SK-N-SH treated with all-trans-retinoic acid at 6 μM for 48 hours (cell line): Measurements from ENCODE around the gene AMFR.

ENCODE experiments used
- ATAC-seq: fragments of 200-7000 bp; cut with Tn5 transposase; 3 replicates; pipeline ENCODE4 v1.9.1; 2020; ENCODE audit warnings: mild to moderate bottlenecking, moderate library complexity
- ARNTL ChIP-seq: fragments of 450-650 bp; formaldehyde crosslinking; IDR thresholded peaks from 2 replicates; pipeline ENCODE4 v1.5.0; 2020; ENCODE audit warnings: low read depth, mild to moderate bottlenecking, moderate library complexity, borderline replicate concordance
- BACH2 ChIP-seq: fragments of 250-450 bp; sonication (Bioruptor Pico); IDR thresholded peaks from 2 replicates; pipeline ENCODE4 v1.9.0; 2021; ENCODE audit warnings: mild to moderate bottlenecking, borderline replicate concordance
- CREB5 ChIP-seq: fragments of 250-450 bp; sonication (Bioruptor Pico); IDR thresholded peaks from 2 replicates; pipeline ENCODE4 v1.5.1; 2020; ENCODE audit warnings: low read depth, mild to moderate bottlenecking, moderate library complexity
- CSDC2 ChIP-seq: fragments of 250-450 bp; sonication (Bioruptor Pico); IDR thresholded peaks from 2 replicates; pipeline ENCODE4 v1.5.0; 2020; ENCODE audit warnings: mild to moderate bottlenecking, moderate library complexity
- ESRRG ChIP-seq: fragments of 250-450 bp; sonication (Bioruptor Pico); IDR thresholded peaks from 2 replicates; pipeline ENCODE4 v1.6.1; 2021; ENCODE audit warnings: mild to moderate bottlenecking
- GLIS3 ChIP-seq: fragments of 250-450 bp; sonication (Bioruptor Pico); IDR thresholded peaks from 2 replicates; pipeline ENCODE4 v1.5.0; 2020; ENCODE audit warnings: mild to moderate bottlenecking, moderate library complexity
- ISL1 ChIP-seq: fragments of 250-450 bp; sonication (Bioruptor Pico); IDR thresholded peaks from 2 replicates; pipeline ENCODE4 v2.1.2; 2022; ENCODE audit warnings: mild to moderate bottlenecking, moderate library complexity
- OSR1 ChIP-seq: fragments of 250-450 bp; sonication (Bioruptor Pico); IDR thresholded peaks from 2 replicates; pipeline ENCODE4 v1.8.0; 2022; ENCODE audit warnings: moderate library complexity, mild to moderate bottlenecking, inconsistent platforms
- PATZ1 ChIP-seq: fragments of 250-450 bp; sonication (Bioruptor Pico); IDR thresholded peaks from 2 replicates; pipeline ENCODE4 v1.8.0; 2020; ENCODE audit warnings: mild to moderate bottlenecking, moderate library complexity, borderline replicate concordance
- POU6F1 ChIP-seq: fragments of 250-450 bp; sonication (Bioruptor Pico); IDR thresholded peaks from 2 replicates; pipeline ENCODE4 v1.8.0; 2021; ENCODE audit warnings: low read depth, mild to moderate bottlenecking, moderate library complexity, borderline replicate concordance
- RARB ChIP-seq: fragments of 250-450 bp; sonication (Bioruptor Pico); IDR thresholded peaks from 2 replicates; pipeline ENCODE4 v1.8.0; 2021; ENCODE audit warnings: mild to moderate bottlenecking, moderate library complexity
- SNAI2 ChIP-seq: fragments of 250-450 bp; sonication (Bioruptor Pico); IDR thresholded peaks from 2 replicates; pipeline ENCODE4 v1.5.0; 2020; ENCODE audit warnings: mild to moderate bottlenecking, moderate library complexity
- TCF4 ChIP-seq: fragments of 250-450 bp; sonication (Bioruptor Pico); IDR thresholded peaks from 2 replicates; pipeline ENCODE4 v1.8.0; 2021; ENCODE audit warnings: mild to moderate bottlenecking, moderate library complexity, borderline replicate concordance
- TOX ChIP-seq: fragments of 250-450 bp; sonication (Bioruptor Pico); IDR thresholded peaks from 2 replicates; pipeline ENCODE4 v1.8.0; 2021; ENCODE audit warnings: mild to moderate bottlenecking, moderate library complexity, borderline replicate concordance
- TSHZ2 ChIP-seq: fragments of 250-450 bp; sonication (Bioruptor Pico); IDR thresholded peaks from 2 replicates; pipeline ENCODE4 v1.5.0; 2020; ENCODE audit warnings: mild to moderate bottlenecking, moderate library complexity
- ZC3H10 ChIP-seq: fragments of 250-450 bp; sonication (Bioruptor Pico); IDR thresholded peaks from 2 replicates; pipeline ENCODE4 v1.5.1; 2021; ENCODE audit warnings: mild to moderate bottlenecking, moderate library complexity
- ZFP3 ChIP-seq: fragments of 250-450 bp; sonication (Bioruptor Pico); IDR thresholded peaks from 2 replicates; pipeline ENCODE4 v1.5.0; 2020; ENCODE audit warnings: mild to moderate bottlenecking, moderate library complexity
- ZFP30 ChIP-seq: fragments of 450-650 bp; formaldehyde crosslinking; IDR thresholded peaks from 2 replicates; pipeline ENCODE4 v1.5.0; 2022; ENCODE audit warnings: mild to moderate bottlenecking, moderate library complexity
- ZNF565 ChIP-seq: fragments of 450-650 bp; formaldehyde crosslinking; conservative IDR thresholded peaks from 2 replicates; pipeline ENCODE4 v1.5.0; 2020; ENCODE audit warnings: low read depth, mild to moderate bottlenecking, moderate library complexity
- ZNF70 ChIP-seq: fragments of 450-650 bp; formaldehyde crosslinking; IDR thresholded peaks from 2 replicates; pipeline ENCODE4 v1.5.0; 2020; ENCODE audit warnings: mild to moderate bottlenecking, moderate library complexity
- ZNF8 ChIP-seq: fragments of 450-650 bp; formaldehyde crosslinking; IDR thresholded peaks from 2 replicates; pipeline ENCODE4 v1.5.0; 2020; ENCODE audit warnings: mild to moderate bottlenecking, moderate library complexity

Gene AMFR

GRCh38 chr16:56353054-56353921 is 72.1 kb downstream of the AMFR start (continued):
- no peak for TF ChIP-seq TOX

GRCh38 chr16:56352351-56353053 is 72.8 kb downstream of the AMFR start:
- no peak for TF ChIP-seq ISL1 (CRISPR knock-in tag)
- no peak for TF ChIP-seq ARNTL (CRISPR knock-in tag)
- no peak for TF ChIP-seq ESRRG (CRISPR knock-in tag)
- no peak for TF ChIP-seq BACH2 (CRISPR knock-in tag)
- TF ChIP-seq ZFP30 (CRISPR knock-in tag): no peak
- TF ChIP-seq SNAI2 (CRISPR knock-in tag): no peak
- no peak for TF ChIP-seq ZNF565 (CRISPR knock-in tag)
- no peak for TF ChIP-seq RARB
- TF ChIP-seq TSHZ2 (CRISPR knock-in tag): no peak
- TF ChIP-seq, all 23 proteins: peak for 0
- no peak for ATAC-seq

GRCh38 chr16:56351481-56351880 is 73.9 kb downstream of the AMFR start:
- TF ChIP-seq ESRRG (CRISPR knock-in tag) (no peak), OSR1 (CRISPR knock-in tag) (no peak), ZNF70 (CRISPR knock-in tag) (no peak), CREB5 (no peak), PATZ1 (CRISPR knock-in tag) (no peak), RARB (no peak), TCF4 (CRISPR knock-in tag) (no peak)
- TF ChIP-seq, all 23 proteins: peak for 0
- no peak for ATAC-seq

- no peak for ATAC-seq
- no peak for TF ChIP-seq ZNF565 (CRISPR knock-in tag)
- TF ChIP-seq POU6F1: no peak
- no peak for TF ChIP-seq ZNF8 (CRISPR knock-in tag)
- no peak for TF ChIP-seq CSDC2 (CRISPR knock-in tag)
- no peak for TF ChIP-seq BACH2 (CRISPR knock-in tag)
- TF ChIP-seq TOX: no peak
- no peak for TF ChIP-seq ZC3H10 (CRISPR knock-in tag)
- no peak for TF ChIP-seq TSHZ2 (CRISPR knock-in tag)
- no peak for TF ChIP-seq ZFP30 (CRISPR knock-in tag)
- TF ChIP-seq GLIS3 (CRISPR knock-in tag): no peak
- TF ChIP-seq ISL1 (CRISPR knock-in tag): no peak
- no peak for TF ChIP-seq ZNF70 (CRISPR knock-in tag)
- no peak for TF ChIP-seq CREB5
- TF ChIP-seq ESRRG (CRISPR knock-in tag): no peak
- no peak for TF ChIP-seq ZFP3 (CRISPR knock-in tag)
Observed at GRCh38 chr16:56350491-56351405, 74.6 kb downstream of the AMFR start.
